Activated CD4-positive, CD25-positive, alpha-beta regulatory T cell (primary cell): ENCODE data around the gene RHPN2.
"Not testable (repeated sequence)": the region's sequence is repeated elsewhere in the genome, so short reads cannot be mapped to it uniquely, and the experiment has no call there.

Experiments
- DNase-seq, 4 experiments: peaks; one replicate each; lab custom pipeline; 2025; lab: John Stamatoyannopoulos, UW

RHPN2 gene

GRCh38 chr19:32976223-32976805, 88.4 kb downstream of the RHPN2 start:
- peak; percentile 28 to 44 (median 34) for DNase-seq

DNA sequence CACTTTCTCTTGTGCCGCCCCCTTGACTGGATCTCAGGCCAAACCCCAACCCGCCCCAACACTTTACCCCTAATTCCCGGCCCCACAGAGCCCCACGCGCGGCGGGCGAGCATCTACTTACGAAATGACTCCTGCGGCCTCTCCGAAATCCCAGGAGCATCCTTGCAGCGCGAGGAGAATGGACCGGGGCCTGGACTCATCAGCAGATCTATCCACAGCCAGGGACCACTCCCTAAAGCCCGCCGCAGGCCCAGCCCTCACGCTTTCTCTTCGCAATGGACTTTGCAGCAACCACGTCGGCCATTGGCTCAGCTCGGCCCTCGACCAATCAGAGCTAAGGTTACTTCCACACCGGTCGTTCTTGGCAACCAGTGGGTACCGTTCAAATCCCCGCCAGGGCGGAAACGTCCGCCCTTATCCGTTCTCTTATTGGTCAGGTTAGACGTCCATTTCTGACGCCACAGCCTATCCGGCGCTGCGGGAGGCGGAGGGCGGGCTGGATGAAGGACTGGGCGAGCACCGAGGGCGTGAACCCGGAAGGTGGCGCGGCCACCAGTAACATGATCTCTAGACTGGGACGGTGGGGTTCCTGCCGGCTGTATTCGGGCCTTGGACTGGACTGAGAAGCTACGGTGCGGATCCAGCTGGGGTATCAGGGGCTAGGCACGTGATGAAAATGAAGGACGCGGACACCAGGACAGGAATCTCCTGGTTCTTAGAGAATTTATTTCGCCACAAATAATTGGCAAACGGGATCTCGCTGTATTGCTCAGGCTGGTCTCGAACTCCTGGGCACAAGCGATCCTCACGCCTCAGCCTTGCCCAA, 92.8 kb downstream of the RHPN2 start, which contains the start of the genes CEP89 and FAAP24:
Gene CEP89 (minus strand): TSS at position 244 of the 826 bp plus-strand sequence. CDS start 84 bp downstream, at position 160.
Gene FAAP24 (plus strand): TSS at position 528 of the 826 bp plus-strand sequence. CDS start 955 bp downstream, outside the sequence.
- DNase-seq: peak; percentile 93 to 95 (median 94)

DNA sequence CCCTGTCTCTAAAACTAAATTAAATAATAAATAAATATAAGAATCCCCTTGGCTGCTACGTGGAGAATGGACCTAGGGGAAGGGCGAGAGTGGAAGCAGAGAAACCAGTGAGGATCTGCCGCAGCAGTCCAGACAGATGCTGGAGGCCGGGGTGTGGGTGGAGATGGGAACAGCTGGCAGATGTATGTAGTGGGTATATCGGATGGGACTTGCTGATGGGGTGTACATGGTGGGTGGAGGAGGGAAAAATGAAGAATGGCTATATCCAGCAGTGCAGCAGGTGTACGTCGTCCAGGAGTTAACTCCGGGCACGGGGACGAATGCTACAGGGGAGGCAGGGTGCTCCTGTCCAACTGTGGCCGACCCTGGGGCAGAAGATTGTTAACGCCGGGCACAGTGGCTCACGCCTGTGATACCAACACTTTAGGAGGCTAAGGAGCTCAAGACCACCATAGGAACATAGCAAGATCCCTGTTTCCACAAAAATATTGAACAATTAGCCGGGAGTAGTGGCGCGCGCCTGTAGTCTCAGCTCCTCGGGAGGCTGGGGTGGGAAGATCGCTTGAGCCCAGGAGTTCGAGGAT, 93.6 kb downstream of the RHPN2 start:
- no peak for DNase-seq

DNA sequence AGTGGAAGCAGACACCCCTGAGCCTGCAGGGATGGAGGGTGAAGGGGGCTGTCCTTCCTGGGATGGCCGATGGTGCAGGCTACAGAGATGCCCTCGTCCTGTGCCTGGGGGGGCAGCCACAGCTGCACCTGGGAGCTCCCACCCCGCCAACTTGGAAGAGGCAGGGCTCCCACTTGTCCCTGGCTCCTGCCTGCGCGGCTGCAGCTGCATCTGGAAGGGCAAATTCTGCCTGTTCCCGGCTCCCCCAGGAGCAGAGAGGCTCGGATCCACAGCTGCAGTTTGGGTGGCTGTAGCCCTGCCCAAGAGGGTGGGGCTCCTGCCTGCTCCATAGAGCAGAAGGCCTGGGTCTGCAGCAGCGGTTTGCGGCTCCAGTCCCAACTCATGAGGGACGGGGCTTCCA, 95.1 kb downstream of the RHPN2 start:
- no peak for DNase-seq

DNA sequence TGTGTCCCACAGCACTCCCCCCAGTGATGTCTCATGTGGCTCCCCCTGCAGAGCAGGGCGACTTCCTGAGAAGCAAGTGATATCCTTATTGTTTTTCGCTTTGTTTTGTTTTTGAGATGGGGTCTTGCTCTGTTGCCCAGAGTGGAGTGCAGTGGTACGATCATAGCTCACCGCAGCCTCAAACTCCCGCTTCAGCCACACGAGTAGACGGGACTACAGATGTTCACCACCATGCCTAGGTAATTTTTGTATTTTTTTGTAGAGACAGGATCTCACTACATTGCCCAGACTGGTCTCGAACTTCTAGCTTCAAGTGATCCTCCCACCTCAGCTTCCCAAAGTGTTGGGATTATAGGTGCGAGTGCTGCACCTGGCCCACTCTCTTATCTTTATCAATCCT, 97.9 kb downstream of the RHPN2 start:
- DNase-seq: no peak

GRCh38 chr19:32945260-32945659, 119.4 kb downstream of the RHPN2 start:
- DNase-seq: no peak

GRCh38 chr19:32941273-32941672, 123.4 kb downstream of the RHPN2 start:
- not testable (repeated sequence) for DNase-seq

DNA sequence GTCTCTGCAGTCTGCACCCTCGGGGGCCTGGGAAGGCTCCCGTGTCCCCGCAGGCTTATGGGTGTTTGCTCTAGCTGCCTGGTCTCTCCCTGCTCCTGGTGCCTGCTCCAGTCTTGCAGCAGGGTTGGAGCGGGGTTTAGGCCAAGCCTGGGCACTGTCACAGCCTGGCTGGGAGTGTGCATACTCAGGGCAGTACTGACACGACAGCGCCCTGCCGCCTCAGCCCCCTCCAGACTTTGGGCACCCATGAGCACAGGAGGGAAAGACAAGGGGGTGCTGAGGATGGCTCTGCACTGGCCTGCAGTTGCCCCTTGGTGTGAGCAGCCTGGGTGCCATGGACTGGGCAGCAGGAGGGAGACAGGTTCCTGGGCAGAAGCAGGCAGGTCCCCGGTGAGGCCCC, 128.6 kb downstream of the RHPN2 start:
- no peak for DNase-seq

- DNase-seq: no peak
Measured at GRCh38 chr19:32935629-32936028, 129.1 kb downstream of the RHPN2 start.

DNA sequence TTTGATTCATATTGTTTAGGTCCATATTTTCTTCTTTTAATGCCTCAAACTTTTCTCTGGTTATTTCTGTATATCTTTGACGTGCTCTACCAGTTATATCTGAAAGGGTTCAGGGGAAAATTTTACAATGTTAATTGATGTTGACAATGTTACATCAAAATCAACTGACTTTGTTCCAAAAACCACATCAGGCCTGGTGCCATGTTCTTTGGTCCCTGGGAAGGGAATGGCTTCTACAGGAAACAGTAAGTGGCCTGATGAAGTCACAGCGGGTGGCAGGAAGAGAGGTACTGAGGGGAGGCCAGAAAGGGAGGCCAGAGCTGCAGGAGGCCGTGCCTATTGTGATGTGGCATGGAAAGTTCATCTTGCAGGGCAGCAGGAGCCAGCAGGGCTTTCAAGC, 131.1 kb downstream of the RHPN2 start:
- no peak for DNase-seq

- no peak for DNase-seq
Measured at GRCh38 chr19:32930567-32930966, 134.1 kb downstream of the RHPN2 start.

DNA sequence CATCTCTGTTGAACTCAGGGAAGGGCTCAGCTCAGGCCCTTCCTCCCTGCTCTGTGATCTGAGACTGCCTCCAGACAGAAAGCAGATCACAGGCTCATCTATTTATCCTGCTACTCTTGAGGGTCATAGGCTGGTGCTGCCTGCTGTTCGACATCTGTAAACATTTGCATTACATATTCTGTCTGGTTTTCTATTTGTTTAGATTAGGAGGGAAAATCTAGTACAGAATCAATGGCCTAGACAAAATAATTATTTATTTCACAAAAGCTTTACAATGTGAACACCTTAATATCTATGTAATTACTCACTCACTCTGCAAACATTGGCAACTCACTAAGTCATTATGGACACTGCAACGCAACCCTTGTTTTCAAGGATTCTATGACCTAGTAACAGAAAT, 135.9 kb downstream of the RHPN2 start:
- DNase-seq: no peak
